Measurements from ENCODE around the gene VTN. TPM values are rescaled to one million over a fixed set of nuclear protein-coding genes. Genes with fewer than 3 reads are reported as not detected.

VTN gene
- total RNA-seq, 1 donor from 2014 or later = 128 TPM

- Mint-ChIP-seq H3K4me1 (ENCODE audit: low read depth) (peaks cover 28% of the 10 kb centered on the region), H3K4me3 (ENCODE audit: low read depth) (peak overlapping the region; percentile 64), H3K36me3 (ENCODE audit: insufficient read depth) (no peaks in the 10 kb centered on the region), H3K27ac (peak overlapping the region; percentile 56), H3K9me3 (ENCODE audit: low read depth) (no peaks in the 10 kb centered on the region), H3K27me3 (peaks cover 18% of the 10 kb centered on the region)
- DNase-seq (ENCODE audit: low spot score, unreplicated experiment) = no peak
- TF ChIP-seq CTCF (IDR thresholded peaks at IDR 0.05; ENCODE audit: unreplicated experiment) = no peak
Measured at GRCh38 chr17:28372945-28373274, 2.8 kb upstream of the VTN start.

- no peaks in the 10 kb centered on the region for H3K9me3 Mint-ChIP-seq (ENCODE audit: low read depth)
- H3K27ac Mint-ChIP-seq = peak overlapping the region; percentile 56
- H3K4me3 Mint-ChIP-seq (ENCODE audit: low read depth) = peak overlapping the region; percentile 64
- H3K27me3 Mint-ChIP-seq = peaks cover 18% of the 10 kb centered on the region
- H3K36me3 Mint-ChIP-seq (ENCODE audit: insufficient read depth) = no peaks in the 10 kb centered on the region
- TF ChIP-seq CTCF (IDR thresholded peaks at IDR 0.05; ENCODE audit: unreplicated experiment) = no peak
- no peak for DNase-seq (ENCODE audit: low spot score, unreplicated experiment)
- peaks cover 32% of the 10 kb centered on the region for H3K4me1 Mint-ChIP-seq (ENCODE audit: low read depth)
Measured at GRCh38 chr17:28372203-28372944, 2.3 kb upstream of the VTN start.

- H3K27me3 Mint-ChIP-seq = peaks cover 18% of the 10 kb centered on the region
- H3K36me3 Mint-ChIP-seq (ENCODE audit: insufficient read depth) = no peaks in the 10 kb centered on the region
- H3K9me3 Mint-ChIP-seq (ENCODE audit: low read depth) = no peaks in the 10 kb centered on the region
- peak within 1 kb of the TSS; percentile 96 for H3K27ac Mint-ChIP-seq
- TF ChIP-seq CTCF (IDR thresholded peaks at IDR 0.05; ENCODE audit: unreplicated experiment) = no peak
- peak; percentile 85 for DNase-seq (ENCODE audit: low spot score, unreplicated experiment)
- H3K4me3 Mint-ChIP-seq (ENCODE audit: low read depth) = peak within 1 kb of the TSS; percentile 70
- peaks cover 33% of the 10 kb centered on the region for H3K4me1 Mint-ChIP-seq (ENCODE audit: low read depth)
Measured at GRCh38 chr17:28371245-28372202, 1.4 kb upstream of the VTN start, which contains the start of gene SARM1. SARM1 (plus strand) TSS chr17:28371694; CDS start chr17:28372033, 339 bp downstream.

GRCh38 chr17:28370744-28371103 is 617 bp upstream of the VTN start:
- Mint-ChIP-seq H3K27ac (peak overlapping the region; percentile 96), H3K4me3 (ENCODE audit: low read depth) (peak overlapping the region; percentile 69), H3K4me1 (ENCODE audit: low read depth) (peaks cover 33% of the 10 kb centered on the region), H3K27me3 (peaks cover 18% of the 10 kb centered on the region), H3K9me3 (ENCODE audit: low read depth) (no peaks in the 10 kb centered on the region), H3K36me3 (ENCODE audit: insufficient read depth) (no peaks in the 10 kb centered on the region)
- DNase-seq (ENCODE audit: low spot score, unreplicated experiment) = no peak
- TF ChIP-seq CTCF (IDR thresholded peaks at IDR 0.05; ENCODE audit: unreplicated experiment) = no peak

GRCh38 chr17:28369684-28370034 is 448 bp downstream of the VTN start:
- H3K9me3 Mint-ChIP-seq (ENCODE audit: low read depth) = no peaks in the 10 kb centered on the region
- TF ChIP-seq CTCF (IDR thresholded peaks at IDR 0.05; ENCODE audit: unreplicated experiment) = no peak
- no peaks in the 10 kb centered on the region for H3K36me3 Mint-ChIP-seq (ENCODE audit: insufficient read depth)
- H3K27ac Mint-ChIP-seq = peak overlapping the region; percentile 96
- no peak for DNase-seq (ENCODE audit: low spot score, unreplicated experiment)
- H3K4me3 Mint-ChIP-seq (ENCODE audit: low read depth) = peak overlapping the region; percentile 64
- H3K27me3 Mint-ChIP-seq = peaks cover 15% of the 10 kb centered on the region
- H3K4me1 Mint-ChIP-seq (ENCODE audit: low read depth) = peaks cover 33% of the 10 kb centered on the region
